Esophagus squamous epithelium (tissue), 4 donors: Measurements from ENCODE around the gene TOX3.

Experiments used
- POLR2A ChIP-seq, 4 donors: fragments of 450-650 bp; IDR thresholded peaks; one replicate each; pipeline ENCODE4 v1.6.1; 2017; ENCODE audit warnings: antibody characterized with exemption in 4 of 4, mild to moderate bottlenecking in 4 of 4, moderate library complexity in 3 of 4
- TF ChIP-seq, protein P1 (sequence below), 6 experiments: fragments of 450-650 bp in 4 of 6; fragments of 200-600 bp in 2 of 6; sonication (generic) in 2 of 6; IDR thresholded peaks; one replicate each; pipeline ENCODE4 v1.5.1; 2016 to 2019; ENCODE audit warnings: antibody characterized with exemption in 6 of 6, mild to moderate bottlenecking in 4 of 6, moderate library complexity in 4 of 6

DNA sequence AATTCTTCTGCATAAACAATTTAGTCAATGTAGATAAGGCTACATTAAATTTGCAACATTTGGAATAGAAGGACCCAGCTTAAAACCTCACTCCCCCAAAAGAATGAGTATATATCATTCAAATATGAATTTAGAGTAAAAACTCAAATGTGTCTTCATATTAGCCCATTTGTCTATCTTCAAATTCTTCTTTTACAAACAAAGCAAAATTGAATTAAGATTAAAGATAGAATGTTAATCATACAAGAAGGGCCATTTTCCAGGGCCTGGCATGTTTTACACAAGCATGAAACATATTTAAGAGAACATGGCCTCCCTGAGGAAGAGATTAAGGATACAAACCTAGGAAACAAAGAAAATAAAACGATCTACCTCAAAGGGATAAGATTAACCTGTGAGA lies 8.4 kb downstream of the TOX3 start:
- TF ChIP-seq POLR2A (IDR thresholded peaks at IDR 0.05): no peak
- TF ChIP-seq, protein P1, sequence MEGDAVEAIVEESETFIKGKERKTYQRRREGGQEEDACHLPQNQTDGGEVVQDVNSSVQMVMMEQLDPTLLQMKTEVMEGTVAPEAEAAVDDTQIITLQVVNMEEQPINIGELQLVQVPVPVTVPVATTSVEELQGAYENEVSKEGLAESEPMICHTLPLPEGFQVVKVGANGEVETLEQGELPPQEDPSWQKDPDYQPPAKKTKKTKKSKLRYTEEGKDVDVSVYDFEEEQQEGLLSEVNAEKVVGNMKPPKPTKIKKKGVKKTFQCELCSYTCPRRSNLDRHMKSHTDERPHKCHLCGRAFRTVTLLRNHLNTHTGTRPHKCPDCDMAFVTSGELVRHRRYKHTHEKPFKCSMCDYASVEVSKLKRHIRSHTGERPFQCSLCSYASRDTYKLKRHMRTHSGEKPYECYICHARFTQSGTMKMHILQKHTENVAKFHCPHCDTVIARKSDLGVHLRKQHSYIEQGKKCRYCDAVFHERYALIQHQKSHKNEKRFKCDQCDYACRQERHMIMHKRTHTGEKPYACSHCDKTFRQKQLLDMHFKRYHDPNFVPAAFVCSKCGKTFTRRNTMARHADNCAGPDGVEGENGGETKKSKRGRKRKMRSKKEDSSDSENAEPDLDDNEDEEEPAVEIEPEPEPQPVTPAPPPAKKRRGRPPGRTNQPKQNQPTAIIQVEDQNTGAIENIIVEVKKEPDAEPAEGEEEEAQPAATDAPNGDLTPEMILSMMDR (IDR thresholded peaks at IDR 0.05): no peak
